ENCODE data around the gene ITPA. TPM values are rescaled to one million over a fixed set of nuclear protein-coding genes. Genes with fewer than 3 reads are reported as not detected.

ITPA gene
- total RNA-seq, 2 donors from 2014 or later: 43.9 to 48.0 TPM

DNA sequence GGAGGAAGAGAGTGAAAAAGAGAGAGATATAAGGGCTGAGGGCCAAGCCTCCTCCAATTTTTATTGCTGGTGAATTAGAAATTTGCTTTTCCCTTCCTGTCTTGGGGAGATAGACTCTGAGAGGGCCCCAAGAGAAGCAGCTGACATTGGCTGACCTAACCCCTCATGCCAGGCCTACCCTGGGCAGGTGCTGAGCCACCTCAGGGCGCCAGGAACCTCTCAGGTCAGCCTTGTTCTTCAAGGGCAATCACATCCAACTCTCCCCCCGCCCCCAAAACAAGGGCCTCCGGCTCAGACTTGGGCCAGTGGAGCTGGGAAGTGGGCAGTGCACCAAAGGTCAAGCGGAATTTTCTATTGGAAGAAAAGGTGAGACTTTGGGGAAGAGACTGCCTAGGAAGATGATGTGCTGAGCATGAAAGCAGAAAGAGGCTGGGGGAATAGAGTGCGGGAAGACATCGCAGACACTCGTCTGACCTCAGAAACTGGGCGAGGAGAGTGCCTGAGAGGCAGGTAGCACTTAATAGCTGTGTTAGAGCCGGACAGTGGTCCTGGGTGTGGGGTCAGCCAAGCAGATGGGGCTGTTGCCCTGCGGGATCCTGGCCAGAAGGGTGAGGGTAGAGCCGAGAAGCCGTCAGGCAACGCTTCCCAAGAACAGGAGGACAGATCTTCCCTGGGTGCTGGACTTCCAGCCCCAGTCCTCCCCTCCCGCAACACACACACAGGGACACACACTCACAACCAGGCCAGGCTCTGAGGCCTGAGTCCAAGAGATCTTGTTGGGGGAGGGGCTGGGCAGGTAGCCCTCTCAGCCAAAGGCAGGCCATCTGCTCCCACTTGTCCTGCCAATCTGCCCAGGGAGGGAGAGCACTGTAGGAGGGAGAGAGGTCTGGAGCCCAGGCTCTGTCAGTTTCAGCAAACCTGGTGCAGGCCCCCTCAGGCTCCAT, 45.9 kb upstream of the ITPA start:
- WGBS: 88% methylated on average over 14 of the region's 14 CpGs
- no peaks in the 10 kb centered on the region for H3K9me3 ChIP-seq
- no peaks in the 10 kb centered on the region for H3K27me3 ChIP-seq (replicated peaks; ENCODE audit: insufficient read depth)
- H3K27ac ChIP-seq: no peak overlapping the region
- DNase-seq (ENCODE audit: low spot score): no peak
- intact Hi-C loops (cut with DNase I): no loop called here
- H3K36me3 ChIP-seq: no peaks in the 10 kb centered on the region
- H3K4me1 ChIP-seq (replicated peaks): peaks cover 4% of the 10 kb centered on the region
- no peak overlapping the region for H3K4me3 ChIP-seq
- TF ChIP-seq, protein P1, sequence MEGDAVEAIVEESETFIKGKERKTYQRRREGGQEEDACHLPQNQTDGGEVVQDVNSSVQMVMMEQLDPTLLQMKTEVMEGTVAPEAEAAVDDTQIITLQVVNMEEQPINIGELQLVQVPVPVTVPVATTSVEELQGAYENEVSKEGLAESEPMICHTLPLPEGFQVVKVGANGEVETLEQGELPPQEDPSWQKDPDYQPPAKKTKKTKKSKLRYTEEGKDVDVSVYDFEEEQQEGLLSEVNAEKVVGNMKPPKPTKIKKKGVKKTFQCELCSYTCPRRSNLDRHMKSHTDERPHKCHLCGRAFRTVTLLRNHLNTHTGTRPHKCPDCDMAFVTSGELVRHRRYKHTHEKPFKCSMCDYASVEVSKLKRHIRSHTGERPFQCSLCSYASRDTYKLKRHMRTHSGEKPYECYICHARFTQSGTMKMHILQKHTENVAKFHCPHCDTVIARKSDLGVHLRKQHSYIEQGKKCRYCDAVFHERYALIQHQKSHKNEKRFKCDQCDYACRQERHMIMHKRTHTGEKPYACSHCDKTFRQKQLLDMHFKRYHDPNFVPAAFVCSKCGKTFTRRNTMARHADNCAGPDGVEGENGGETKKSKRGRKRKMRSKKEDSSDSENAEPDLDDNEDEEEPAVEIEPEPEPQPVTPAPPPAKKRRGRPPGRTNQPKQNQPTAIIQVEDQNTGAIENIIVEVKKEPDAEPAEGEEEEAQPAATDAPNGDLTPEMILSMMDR (IDR thresholded peaks at IDR 0.05): no peak
- TF ChIP-seq POLR2A (IDR thresholded peaks at IDR 0.05) (no peak), POLR2AphosphoS5 (IDR thresholded peaks at IDR 0.05) (no peak)

DNA sequence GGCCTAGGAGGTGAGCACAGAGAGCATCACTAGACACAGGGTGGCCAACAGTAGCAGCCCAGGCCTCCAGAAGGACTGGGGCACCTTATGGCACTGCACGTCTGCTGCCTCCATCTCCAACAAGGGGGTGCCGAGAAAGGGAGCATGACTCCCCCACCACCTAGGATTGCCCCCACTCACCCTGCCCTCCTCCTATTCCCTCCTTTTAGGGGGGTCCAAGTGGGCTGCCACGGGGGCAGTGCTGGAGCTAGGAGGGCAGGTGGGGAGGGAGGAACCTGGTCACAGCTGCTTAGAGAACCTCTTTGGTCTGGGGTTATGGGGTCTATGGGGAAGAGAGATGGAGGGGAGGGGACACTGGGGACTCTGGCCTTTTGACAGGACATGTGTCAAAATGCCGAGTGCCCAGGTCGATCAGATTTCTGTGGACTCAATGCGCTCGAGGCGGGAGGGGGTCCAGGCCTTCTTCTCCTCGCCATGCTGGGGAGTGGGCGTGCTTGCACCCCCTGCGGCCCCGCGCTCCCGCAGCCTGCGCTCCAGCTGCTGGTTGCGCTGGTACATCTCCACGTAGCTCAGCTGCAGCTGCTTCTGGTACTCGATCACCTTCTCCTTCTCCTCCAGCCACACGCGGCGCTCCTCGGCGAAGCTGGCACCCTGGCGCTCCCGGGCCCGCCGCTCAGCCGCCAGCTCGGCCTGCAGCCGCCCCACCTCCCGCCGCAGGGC, 45.1 kb upstream of the ITPA start:
- H3K27me3 ChIP-seq (replicated peaks; ENCODE audit: insufficient read depth): no peaks in the 10 kb centered on the region
- no peaks in the 10 kb centered on the region for H3K9me3 ChIP-seq
- intact Hi-C loops (cut with DNase I): no loop called here
- no peak for DNase-seq (ENCODE audit: low spot score)
- TF ChIP-seq POLR2A (IDR thresholded peaks at IDR 0.05): no peak
- TF ChIP-seq POLR2AphosphoS5 (IDR thresholded peaks at IDR 0.05): no peak
- TF ChIP-seq, protein P1 (IDR thresholded peaks at IDR 0.05): no peak
- 79% methylated on average over 32 of the region's 32 CpGs for WGBS
- no peaks in the 10 kb centered on the region for H3K4me1 ChIP-seq (replicated peaks)
- H3K27ac ChIP-seq: no peak overlapping the region
- no peak overlapping the region for H3K4me3 ChIP-seq
- H3K36me3 ChIP-seq: no peaks in the 10 kb centered on the region

DNA sequence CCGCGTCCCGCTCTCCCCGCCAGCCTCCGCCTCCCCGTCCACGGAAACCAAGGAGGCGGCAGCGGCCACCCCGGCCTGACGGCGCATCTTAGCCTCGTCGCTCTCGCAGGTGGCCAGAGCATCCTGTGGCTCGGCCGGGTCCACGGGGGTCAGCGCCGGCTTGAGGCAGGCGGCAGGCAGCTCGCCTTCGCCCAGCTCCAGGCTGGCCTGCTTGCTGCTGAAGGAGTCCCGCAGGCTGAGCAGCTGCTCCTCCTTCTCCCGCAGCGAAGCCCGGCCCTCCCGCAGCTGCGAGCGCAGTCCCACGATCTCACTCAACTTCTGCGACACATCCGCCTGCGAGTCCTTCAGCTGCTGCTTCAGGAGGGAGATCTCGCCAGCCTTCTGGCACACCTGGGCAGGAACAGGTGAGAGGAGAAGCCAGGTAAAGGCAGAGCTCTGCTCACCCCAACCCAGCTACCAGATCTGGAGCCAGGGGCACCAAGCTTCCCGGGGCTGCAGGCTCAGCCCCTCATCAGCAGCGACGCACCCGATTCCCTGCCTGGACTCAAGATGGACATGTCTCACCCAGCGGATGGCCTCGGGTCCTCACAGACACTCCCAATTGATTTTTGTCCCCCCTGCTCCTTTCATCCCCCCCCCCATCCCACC, 44.4 kb upstream of the ITPA start:
- no peak overlapping the region for H3K27ac ChIP-seq
- 71% methylated on average over 41 of the region's 41 CpGs for WGBS
- no peak for DNase-seq (ENCODE audit: low spot score)
- no peaks in the 10 kb centered on the region for H3K4me1 ChIP-seq (replicated peaks)
- intact Hi-C loops (cut with DNase I): no loop called here
- H3K36me3 ChIP-seq: no peaks in the 10 kb centered on the region
- H3K27me3 ChIP-seq (replicated peaks; ENCODE audit: insufficient read depth): no peaks in the 10 kb centered on the region
- H3K4me3 ChIP-seq: no peak overlapping the region
- TF ChIP-seq, protein P1 (IDR thresholded peaks at IDR 0.05): no peak
- no peaks in the 10 kb centered on the region for H3K9me3 ChIP-seq

DNA sequence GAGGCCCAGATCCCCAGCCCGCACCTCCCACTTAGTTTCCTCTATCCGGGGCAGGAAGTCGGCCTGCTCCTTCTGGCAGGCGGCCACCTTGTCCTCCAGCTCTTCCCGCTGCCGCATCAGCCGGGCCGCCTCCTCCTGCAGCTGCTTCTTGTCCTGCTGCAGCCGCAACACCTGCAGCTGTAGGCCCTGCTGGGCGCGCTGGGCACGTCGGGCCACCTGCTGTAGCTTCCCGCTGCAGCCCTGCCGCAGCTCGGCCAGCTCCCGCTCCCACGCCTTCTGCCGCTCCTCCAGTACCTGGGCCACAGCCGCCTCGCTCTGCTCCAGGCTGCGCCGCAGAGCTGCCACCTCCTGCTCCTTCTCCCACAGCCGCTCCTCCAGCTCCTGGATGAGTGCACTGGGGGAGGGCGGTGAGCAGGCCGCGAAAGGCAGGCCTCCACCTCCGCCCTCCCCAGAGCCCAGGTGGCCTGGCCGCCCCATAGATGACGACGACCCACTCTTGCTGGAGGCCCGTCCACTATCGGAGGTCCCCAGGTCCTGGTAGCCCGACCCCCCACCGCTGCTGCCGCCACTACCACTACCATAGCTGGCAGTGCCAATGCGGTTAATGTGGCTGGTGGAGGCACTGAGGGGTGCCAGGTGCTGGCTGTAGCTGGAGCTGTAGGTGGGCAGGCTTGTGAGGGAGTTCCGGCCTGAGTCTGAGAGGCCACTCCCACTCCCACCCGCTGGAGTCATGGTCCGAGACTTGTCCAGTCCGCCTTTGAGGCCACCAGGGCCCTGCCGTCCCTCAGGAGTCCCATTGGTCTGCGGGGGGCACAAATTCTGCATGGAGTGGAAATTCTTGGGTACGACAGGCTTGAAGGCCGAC, 43.6 kb upstream of the ITPA start:
- intact Hi-C loops (cut with DNase I): no loop called here
- Histone ChIP-seq H3K36me3 (no peaks in the 10 kb centered on the region), H3K4me1 (replicated peaks) (no peaks in the 10 kb centered on the region), H3K9me3 (no peaks in the 10 kb centered on the region), H3K4me3 (no peak overlapping the region), H3K27ac (no peak overlapping the region), H3K27me3 (replicated peaks; ENCODE audit: insufficient read depth) (no peaks in the 10 kb centered on the region)
- TF ChIP-seq, protein P1 (IDR thresholded peaks at IDR 0.05): no peak
- TF ChIP-seq POLR2A (IDR thresholded peaks at IDR 0.05) (no peak), POLR2AphosphoS5 (IDR thresholded peaks at IDR 0.05) (no peak)
- no peak for DNase-seq (ENCODE audit: low spot score)
- 79% methylated on average over 44 of the region's 45 CpGs for WGBS
